ENCODE measurements around the gene SUN2.

SUN2 gene

DNA sequence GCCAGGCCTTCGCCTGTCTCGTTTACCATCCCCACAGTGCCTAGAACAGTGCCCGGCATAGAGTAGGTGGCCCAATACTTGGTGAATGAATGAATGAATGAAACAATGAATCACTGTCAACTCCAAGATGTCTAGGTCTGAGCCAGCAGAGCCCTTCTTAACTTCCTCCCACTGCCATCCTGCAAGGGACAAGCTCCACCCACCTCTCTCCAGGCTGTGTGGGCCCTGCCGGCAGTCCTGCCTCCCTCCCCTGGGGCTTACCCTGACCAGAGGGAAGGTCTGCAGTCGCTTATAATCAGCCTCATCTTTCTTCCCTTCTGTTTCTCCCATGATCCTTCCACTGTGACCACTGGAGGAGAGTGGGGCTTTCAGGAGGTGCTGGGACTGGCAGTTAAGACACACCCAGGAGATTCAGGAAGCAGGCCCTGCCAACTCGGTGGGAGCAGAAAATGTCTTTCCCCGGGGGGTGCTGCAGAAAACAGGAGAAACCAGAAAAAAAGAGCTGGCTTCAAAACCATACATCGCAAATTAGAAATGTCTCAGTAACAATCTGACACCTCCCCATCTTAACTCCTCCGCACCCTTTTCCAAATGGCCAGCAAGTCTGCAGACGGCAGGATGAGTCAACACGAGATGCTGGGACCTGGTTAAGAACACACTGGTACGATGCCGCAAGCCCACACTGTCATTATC lies 26.8 kb upstream of the SUN2 start:
- DNase-seq (ENCODE audit: insufficient read length, low spot score) (no peak), FAIRE-seq (no peak)

DNA sequence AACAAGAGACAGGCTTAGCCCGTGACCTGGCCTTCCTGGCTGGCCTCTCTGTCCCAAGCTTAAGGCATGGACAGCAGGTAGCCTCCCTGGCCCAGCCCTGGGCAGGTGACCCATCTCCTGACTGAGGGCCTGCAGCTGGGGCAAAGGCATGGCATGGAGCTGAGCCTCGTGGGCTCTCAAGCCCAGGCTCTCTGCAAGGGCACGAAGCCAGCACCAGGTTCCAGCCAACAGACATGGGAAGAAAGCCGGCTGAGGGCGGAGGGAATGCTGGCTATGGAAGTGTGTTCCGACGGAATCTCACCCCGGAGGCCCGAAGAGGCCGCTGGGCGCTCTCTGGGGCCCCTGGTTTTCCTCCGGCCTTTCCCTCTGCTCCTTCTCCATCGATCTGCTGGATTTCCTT lies 25.2 kb upstream of the SUN2 start:
- DNase-seq (ENCODE audit: insufficient read length, low spot score) (no peak), FAIRE-seq (no peak)
- TF ChIP-seq PAX5 (IDR thresholded peaks at IDR 0.05; ENCODE audit: insufficient read depth, low read length, severe bottlenecking), result no peak
- no peak for TF ChIP-seq POU2F2 (IDR thresholded peaks at IDR 0.05; ENCODE audit: low read depth, low read length)
- TF ChIP-seq SPI1 (IDR thresholded peaks at IDR 0.05; ENCODE audit: low read depth, low read length), result no peak
- TF ChIP-seq TAF1 (IDR thresholded peaks at IDR 0.05; ENCODE audit: low read depth, low read length), result no peak
- no peak for TF ChIP-seq POLR2A (IDR thresholded peaks at IDR 0.05; ENCODE audit: low read depth, low read length)
- TF ChIP-seq POLR2AphosphoS5 (IDR thresholded peaks at IDR 0.05; ENCODE audit: low read depth, low read length), result no peak

More for the DNA sequence above, 26.8 kb upstream of the SUN2 start:
- no peak for TF ChIP-seq POLR2AphosphoS5 (IDR thresholded peaks at IDR 0.05; ENCODE audit: low read depth, low read length)
- TF ChIP-seq PAX5 (IDR thresholded peaks at IDR 0.05; ENCODE audit: insufficient read depth, low read length, severe bottlenecking), result no peak
- no peak for TF ChIP-seq POU2F2 (IDR thresholded peaks at IDR 0.05; ENCODE audit: low read depth, low read length)

GRCh38 chr22:38777087-38777671 lies 21.4 kb upstream of the SUN2 start:
- TF ChIP-seq POLR2A (IDR thresholded peaks at IDR 0.05; ENCODE audit: low read depth, low read length) (no peak), POU2F2 (IDR thresholded peaks at IDR 0.05; ENCODE audit: low read depth, low read length) (no peak), POLR2AphosphoS5 (IDR thresholded peaks at IDR 0.05; ENCODE audit: low read depth, low read length) (no peak), SPI1 (IDR thresholded peaks at IDR 0.05; ENCODE audit: low read depth, low read length) (no peak), PAX5 (IDR thresholded peaks at IDR 0.05; ENCODE audit: insufficient read depth, low read length, severe bottlenecking) (no peak), TAF1 (IDR thresholded peaks at IDR 0.05; ENCODE audit: low read depth, low read length) (no peak)
- FAIRE-seq (no peak), DNase-seq (ENCODE audit: insufficient read length, low spot score) (no peak)

DNA sequence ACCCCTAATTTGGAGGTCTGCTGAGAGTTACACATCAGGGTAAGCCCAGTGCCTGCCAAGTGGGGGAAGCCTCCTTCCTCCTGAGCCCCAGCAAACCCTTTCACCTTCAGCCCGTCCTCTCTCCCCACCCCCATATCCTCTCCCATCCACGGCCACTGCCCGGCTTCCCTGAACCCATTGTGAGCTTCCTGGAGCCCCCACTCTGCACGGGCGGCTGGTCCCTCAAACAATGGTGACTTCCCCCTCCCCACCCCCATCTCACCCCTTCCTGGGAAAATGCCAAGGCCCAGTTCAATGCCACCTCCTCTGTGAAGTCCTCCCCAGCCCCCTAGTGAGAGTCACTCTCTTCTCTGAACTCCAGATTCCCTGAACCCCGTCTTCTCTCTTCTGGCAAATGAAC lies 20.3 kb upstream of the SUN2 start:
- FAIRE-seq (no peak), DNase-seq (ENCODE audit: insufficient read length, low spot score) (no peak)
- no peak for TF ChIP-seq POLR2A (IDR thresholded peaks at IDR 0.05; ENCODE audit: low read depth, low read length)
- TF ChIP-seq POLR2AphosphoS5 (IDR thresholded peaks at IDR 0.05; ENCODE audit: low read depth, low read length), result no peak
- no peak for TF ChIP-seq PAX5 (IDR thresholded peaks at IDR 0.05; ENCODE audit: insufficient read depth, low read length, severe bottlenecking)
- no peak for TF ChIP-seq TAF1 (IDR thresholded peaks at IDR 0.05; ENCODE audit: low read depth, low read length)
- no peak for TF ChIP-seq POU2F2 (IDR thresholded peaks at IDR 0.05; ENCODE audit: low read depth, low read length)
- TF ChIP-seq SPI1 (IDR thresholded peaks at IDR 0.05; ENCODE audit: low read depth, low read length), result no peak

GRCh38 chr22:38775656-38776055 lies 19.9 kb upstream of the SUN2 start:
- no peak for FAIRE-seq
- DNase-seq (ENCODE audit: insufficient read length, low spot score), result no peak
- TF ChIP-seq POLR2AphosphoS5 (IDR thresholded peaks at IDR 0.05; ENCODE audit: low read depth, low read length), result no peak
- no peak for TF ChIP-seq TAF1 (IDR thresholded peaks at IDR 0.05; ENCODE audit: low read depth, low read length)
- TF ChIP-seq SPI1 (IDR thresholded peaks at IDR 0.05; ENCODE audit: low read depth, low read length), result no peak
- no peak for TF ChIP-seq PAX5 (IDR thresholded peaks at IDR 0.05; ENCODE audit: insufficient read depth, low read length, severe bottlenecking)
- no peak for TF ChIP-seq POU2F2 (IDR thresholded peaks at IDR 0.05; ENCODE audit: low read depth, low read length)
- TF ChIP-seq POLR2A (IDR thresholded peaks at IDR 0.05; ENCODE audit: low read depth, low read length), result no peak

DNA sequence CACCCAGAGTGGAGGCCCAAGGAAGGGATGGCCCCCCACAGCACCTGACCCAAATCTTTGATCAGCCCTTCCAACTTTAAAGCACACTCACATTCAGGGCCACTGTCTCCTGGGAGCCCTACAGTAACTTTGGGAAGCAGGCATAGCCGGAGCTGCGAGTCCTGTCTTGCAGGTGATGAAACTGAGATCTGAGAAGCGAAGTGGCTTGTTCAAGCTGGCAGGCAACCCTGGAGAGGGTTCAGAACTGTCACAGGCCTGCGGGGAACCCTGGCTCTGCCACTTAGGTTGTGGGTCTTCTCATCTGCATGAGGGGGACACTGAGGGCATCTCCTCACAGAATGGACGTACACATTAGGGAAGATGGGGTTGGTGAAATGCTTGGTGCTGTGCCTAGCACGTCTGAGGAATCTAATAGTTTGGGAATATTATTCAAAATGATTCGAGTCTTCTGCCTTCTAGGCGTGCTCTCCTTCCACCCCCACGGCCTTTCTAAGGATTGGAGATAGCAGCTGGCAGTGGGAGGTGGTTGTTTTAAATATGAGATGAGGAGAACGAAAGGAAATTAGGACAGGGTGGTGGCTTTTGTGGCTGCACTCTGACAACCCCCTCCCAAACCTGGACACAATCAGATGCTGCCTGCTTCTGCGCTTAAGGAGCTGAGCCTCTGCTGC lies 18.8 kb upstream of the SUN2 start:
- DNase-seq (ENCODE audit: insufficient read length, low spot score) (no peak), FAIRE-seq (no peak)
- TF ChIP-seq POLR2AphosphoS5 (IDR thresholded peaks at IDR 0.05; ENCODE audit: low read depth, low read length), result no peak
- TF ChIP-seq POU2F2 (IDR thresholded peaks at IDR 0.05; ENCODE audit: low read depth, low read length), result no peak
- TF ChIP-seq TAF1 (IDR thresholded peaks at IDR 0.05; ENCODE audit: low read depth, low read length), result no peak
- TF ChIP-seq PAX5 (IDR thresholded peaks at IDR 0.05; ENCODE audit: insufficient read depth, low read length, severe bottlenecking), result no peak
- no peak for TF ChIP-seq SPI1 (IDR thresholded peaks at IDR 0.05; ENCODE audit: low read depth, low read length)
- no peak for TF ChIP-seq POLR2A (IDR thresholded peaks at IDR 0.05; ENCODE audit: low read depth, low read length)

DNA sequence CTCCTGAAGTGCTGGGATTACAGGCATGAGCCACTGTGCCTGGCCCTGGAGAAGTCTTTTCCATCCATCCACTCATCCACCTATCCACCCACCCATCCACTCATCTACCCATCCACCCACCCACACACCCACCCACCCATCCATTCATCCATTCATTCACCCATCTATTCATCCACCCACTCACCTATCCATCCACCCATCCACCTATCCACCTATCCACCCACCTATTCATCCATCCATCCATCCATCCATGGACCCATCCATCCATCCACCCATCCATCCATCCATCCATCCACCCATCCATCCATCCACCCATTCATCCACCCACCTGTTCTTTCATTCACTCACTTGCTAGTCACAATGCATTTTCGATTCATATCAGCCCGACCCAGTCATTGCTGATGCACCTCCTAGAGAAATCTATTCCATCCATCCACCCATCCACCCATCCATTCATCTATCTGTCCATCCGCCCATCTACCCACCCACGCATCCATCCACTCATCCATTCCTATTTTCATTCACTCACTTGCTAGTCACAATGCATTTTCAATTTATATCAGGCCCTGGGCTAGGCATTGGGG lies 17.7 kb upstream of the SUN2 start:
- DNase-seq (ENCODE audit: insufficient read length, low spot score) (no peak), FAIRE-seq (no peak)
- TF ChIP-seq PAX5 (IDR thresholded peaks at IDR 0.05; ENCODE audit: insufficient read depth, low read length, severe bottlenecking) (no peak), POLR2AphosphoS5 (IDR thresholded peaks at IDR 0.05; ENCODE audit: low read depth, low read length) (no peak), TAF1 (IDR thresholded peaks at IDR 0.05; ENCODE audit: low read depth, low read length) (no peak), POU2F2 (IDR thresholded peaks at IDR 0.05; ENCODE audit: low read depth, low read length) (no peak), POLR2A (IDR thresholded peaks at IDR 0.05; ENCODE audit: low read depth, low read length) (no peak), SPI1 (IDR thresholded peaks at IDR 0.05; ENCODE audit: low read depth, low read length) (no peak)

DNA sequence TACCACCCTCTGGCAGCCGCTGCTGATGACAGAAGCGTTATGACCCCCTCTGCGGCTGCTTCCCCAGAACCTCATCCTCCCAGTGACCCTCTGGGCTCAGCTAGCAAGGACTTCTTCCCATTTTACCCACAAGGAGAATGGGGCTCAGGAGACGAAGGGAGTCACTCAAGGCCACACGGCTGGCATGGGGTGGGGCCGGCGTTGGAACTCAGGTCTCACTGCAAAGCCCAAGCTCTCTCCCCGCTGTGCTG lies 16.8 kb upstream of the SUN2 start:
- no peak for TF ChIP-seq POLR2A (IDR thresholded peaks at IDR 0.05; ENCODE audit: low read depth, low read length)
- no peak for TF ChIP-seq POU2F2 (IDR thresholded peaks at IDR 0.05; ENCODE audit: low read depth, low read length)
- no peak for TF ChIP-seq TAF1 (IDR thresholded peaks at IDR 0.05; ENCODE audit: low read depth, low read length)
- no peak for TF ChIP-seq POLR2AphosphoS5 (IDR thresholded peaks at IDR 0.05; ENCODE audit: low read depth, low read length)
- no peak for FAIRE-seq

GRCh38 chr22:38770257-38770949 lies 14.6 kb upstream of the SUN2 start:
- no peak for TF ChIP-seq POLR2AphosphoS5 (IDR thresholded peaks at IDR 0.05; ENCODE audit: low read depth, low read length)
- no peak for TF ChIP-seq POU2F2 (IDR thresholded peaks at IDR 0.05; ENCODE audit: low read depth, low read length)
- no peak for TF ChIP-seq TAF1 (IDR thresholded peaks at IDR 0.05; ENCODE audit: low read depth, low read length)
- TF ChIP-seq POLR2A (IDR thresholded peaks at IDR 0.05; ENCODE audit: low read depth, low read length), result no peak
- no peak for TF ChIP-seq SPI1 (IDR thresholded peaks at IDR 0.05; ENCODE audit: low read depth, low read length)
- TF ChIP-seq PAX5 (IDR thresholded peaks at IDR 0.05; ENCODE audit: insufficient read depth, low read length, severe bottlenecking), result no peak
- DNase-seq (ENCODE audit: insufficient read length, low spot score) (no peak), FAIRE-seq (no peak)

More for the DNA sequence above, 16.8 kb upstream of the SUN2 start:
- no peak for DNase-seq (ENCODE audit: insufficient read length, low spot score)

Measured in GM12891 (cell line).